SJSA1 (cell line): ENCODE data around the gene MYO10. TPM values are rescaled to one million over a fixed set of nuclear protein-coding genes. Genes with fewer than 3 reads are reported as not detected.
A peak's percentile ranks its signal among the peaks of the same experiment; 100 is the strongest.

ENCODE experiments used
- DNase-seq, 2 experiments: peaks; one replicate each; pipeline ENCODE4 v3.0.0-alpha.2; 2015 to 2020; ENCODE audit warnings: low spot score in 2 of 2, low read depth in 1 of 2
- H3K27ac ChIP-seq: fragments of 250-450 bp; sonication (Bioruptor Pico); 2 replicates; pipeline ENCODE4 v1.5.1; 2020; ENCODE audit warnings: mild to moderate bottlenecking, moderate library complexity
- H3K27me3 ChIP-seq: fragments of 250-450 bp; sonication (Bioruptor Pico); replicated peaks from 2 replicates; pipeline ENCODE4 v1.5.1; 2020; ENCODE audit warnings: mild to moderate bottlenecking, moderate library complexity
- H3K36me3 ChIP-seq: fragments of 250-450 bp; sonication (Bioruptor Pico); 2 replicates; pipeline ENCODE4 v1.5.1; 2020; ENCODE audit warnings: mild to moderate bottlenecking
- H3K4me1 ChIP-seq: fragments of 250-450 bp; sonication (Bioruptor Pico); replicated peaks from 2 replicates; pipeline ENCODE4 v1.6.1; 2021; ENCODE audit warnings: mild to moderate bottlenecking
- H3K4me3 ChIP-seq: fragments of 250-450 bp; sonication (Bioruptor Pico); 2 replicates; pipeline ENCODE4 v1.5.1; 2020; ENCODE audit warnings: mild to moderate bottlenecking
- H3K9me3 ChIP-seq: fragments of 250-450 bp; sonication (Bioruptor Pico); replicated peaks from 2 replicates; pipeline ENCODE4 v1.5.1; 2020; ENCODE audit warnings: mild to moderate bottlenecking
- total RNA-seq: library from RNA; depleted of rRNA; stranded (reverse); fragments of >200 nt; shearing (Covaris generic); gene quantifications from 2 replicates; pipeline ENCODE4 v1.2.3, GENCODE V29; 2014

Gene MYO10
- total RNA-seq, 1 experiment from 2014 or later = 54.3 TPM

DNA sequence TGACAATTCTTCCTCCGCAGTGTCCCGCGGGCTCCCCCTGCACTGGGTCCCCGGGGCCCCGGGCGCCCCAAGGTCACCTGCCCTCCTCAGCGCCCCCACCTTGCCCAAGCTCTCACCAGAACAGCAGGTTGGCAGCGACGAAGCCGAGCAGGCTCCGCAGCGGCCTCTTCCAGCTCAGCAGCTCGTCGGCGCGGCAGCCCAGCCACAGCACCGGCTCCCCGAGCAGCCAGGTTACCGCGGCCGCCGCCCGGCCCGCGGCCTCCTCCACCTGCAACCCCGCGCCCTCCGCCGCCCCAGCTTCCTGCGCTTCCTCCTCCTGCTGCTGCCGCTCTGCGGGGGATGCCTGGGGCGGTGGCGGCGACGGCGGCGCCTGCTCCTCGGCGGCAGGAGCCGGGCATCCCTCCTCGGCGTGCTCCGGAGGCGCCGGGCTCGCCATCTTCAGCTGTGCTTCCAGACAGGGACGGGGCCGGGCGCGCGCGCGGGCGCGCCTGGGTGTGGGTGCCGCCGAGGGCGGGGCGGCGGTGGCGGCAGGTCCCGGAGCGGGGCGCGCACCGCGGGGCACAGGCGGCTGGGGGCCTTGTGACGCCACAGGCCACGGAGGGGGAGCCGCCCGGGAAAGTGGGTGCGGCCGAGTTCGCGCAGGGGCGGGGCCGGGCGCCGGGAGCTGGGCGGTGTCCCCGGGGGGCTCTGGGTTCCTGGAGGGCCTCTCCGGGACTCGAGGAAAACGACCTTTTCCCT is 319.4 kb downstream of the MYO10 start, which contains the start of gene RETREG1:
Gene RETREG1 (minus strand): TSS at position 462 of the 738 bp plus-strand sequence. CDS start 26 bp downstream, at position 436.
- Histone ChIP-seq H3K9me3 (no peaks in the 10 kb centered on the region), H3K4me1 (peaks cover 13% of the 10 kb centered on the region), H3K27me3 (peaks cover 54% of the 10 kb centered on the region), H3K27ac (no peak within 1 kb of the TSS), H3K36me3 (no peaks in the 10 kb centered on the region), H3K4me3 (peak within 1 kb of the TSS; percentile 44)
- no peak for DNase-seq

GRCh38 chr5:16615741-16616535 is 320.1 kb downstream of the MYO10 start:
- Histone ChIP-seq H3K4me1 (peaks cover 13% of the 10 kb centered on the region), H3K4me3 (peak overlapping the region; percentile 44), H3K27ac (no peak overlapping the region), H3K36me3 (no peaks in the 10 kb centered on the region), H3K9me3 (no peaks in the 10 kb centered on the region), H3K27me3 (peaks cover 56% of the 10 kb centered on the region)
- DNase-seq = no peak

GRCh38 chr5:16612007-16612406 is 324.1 kb downstream of the MYO10 start:
- H3K4me3 ChIP-seq = no peak overlapping the region
- peaks cover 30% of the 10 kb centered on the region for H3K27me3 ChIP-seq
- peaks cover 10% of the 10 kb centered on the region for H3K4me1 ChIP-seq
- no peak overlapping the region for H3K27ac ChIP-seq
- no peaks in the 10 kb centered on the region for H3K36me3 ChIP-seq
- H3K9me3 ChIP-seq = no peaks in the 10 kb centered on the region
- no peak for DNase-seq
